T-helper 22 cell (primary cell): ENCODE data around the gene GPRIN2.
"Not testable (repeated sequence)": the region's sequence is repeated elsewhere in the genome, so short reads cannot be mapped to it uniquely, and the experiment has no call there.

ENCODE experiments used
- DNase-seq: peaks from one replicate; pipeline ENCODE4 v3.0.0-alpha.2; 2020; ENCODE audit warnings: low read depth

The GPRIN2 gene

DNA sequence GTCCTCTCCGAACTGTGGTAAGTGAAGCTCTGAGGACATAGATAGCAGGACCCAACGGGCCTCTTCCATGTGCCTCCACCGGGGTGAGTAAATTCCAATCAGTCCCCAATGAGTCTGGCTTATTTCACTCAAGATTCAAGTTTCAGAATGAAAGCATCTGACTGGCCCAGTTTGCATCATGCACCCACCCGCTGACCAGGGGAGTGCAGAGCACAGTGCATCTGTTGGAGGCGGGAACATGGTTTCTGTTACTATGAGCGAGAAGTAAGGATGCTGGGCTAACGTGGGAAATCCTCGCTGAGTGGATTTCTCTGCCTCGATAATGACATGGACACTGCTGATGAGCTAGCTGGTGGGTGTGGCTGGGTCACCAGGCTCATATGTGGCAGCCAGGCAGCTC lies 10.7 kb upstream of the GPRIN2 start:
- not testable (repeated sequence) for DNase-seq

GRCh38 chr10:46565591-46566332 lies 9.3 kb upstream of the GPRIN2 start:
- DNase-seq, result not testable (repeated sequence)

GRCh38 chr10:46560952-46561351 lies 4.5 kb upstream of the GPRIN2 start:
- no peak for DNase-seq

- DNase-seq, result no peak
Observed at GRCh38 chr10:46560381-46560780, 3.9 kb upstream of the GPRIN2 start.

DNA sequence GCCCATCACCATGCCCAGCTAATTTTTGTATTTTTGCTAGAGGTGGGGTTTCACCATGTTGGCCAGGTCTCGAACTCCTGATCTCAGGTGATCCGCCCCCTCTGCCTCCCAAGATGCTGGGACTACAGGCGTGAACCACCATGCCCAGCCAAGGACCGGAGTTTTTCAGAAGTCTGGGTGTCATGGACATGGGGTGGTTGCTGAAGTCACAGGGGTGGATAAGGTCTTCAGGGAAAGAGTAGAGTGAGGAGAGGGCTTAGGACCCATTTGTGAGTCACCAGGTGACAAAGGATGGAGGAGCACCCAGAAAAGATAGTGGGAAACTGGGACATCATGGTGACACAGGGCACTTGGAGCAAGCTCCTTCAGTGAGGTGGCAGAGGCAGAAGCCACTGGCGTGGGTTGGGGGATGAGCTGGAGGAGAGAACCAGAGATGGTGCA lies 2.8 kb upstream of the GPRIN2 start:
- no peak for DNase-seq

GRCh38 chr10:46558392-46559185 lies 2.1 kb upstream of the GPRIN2 start:
- no peak for DNase-seq

DNA sequence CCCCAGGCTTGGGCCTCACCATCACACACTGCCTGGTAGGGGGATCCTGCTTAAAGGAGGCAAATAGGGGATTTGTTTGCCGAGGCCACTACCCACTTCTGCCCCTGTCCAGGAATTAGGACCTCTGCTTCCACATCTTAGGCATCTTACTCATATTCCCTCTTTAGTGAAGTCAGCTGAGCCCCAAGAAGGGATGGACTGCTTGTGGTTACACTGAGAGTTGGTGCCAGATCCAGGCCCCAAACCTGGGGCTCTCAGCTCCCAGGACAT lies 1.6 kb upstream of the GPRIN2 start:
- DNase-seq, result no peak

GRCh38 chr10:46557319-46558121 lies 1.1 kb upstream of the GPRIN2 start:
- no peak for DNase-seq

- no peak for DNase-seq
Observed at GRCh38 chr10:46555713-46556514, 544 bp downstream of the GPRIN2 start.

GRCh38 chr10:46555366-46555712 lies 1.1 kb downstream of the GPRIN2 start:
- no peak for DNase-seq

- no peak for DNase-seq
Observed at GRCh38 chr10:46554166-46554781, 2.2 kb downstream of the GPRIN2 start.

DNA sequence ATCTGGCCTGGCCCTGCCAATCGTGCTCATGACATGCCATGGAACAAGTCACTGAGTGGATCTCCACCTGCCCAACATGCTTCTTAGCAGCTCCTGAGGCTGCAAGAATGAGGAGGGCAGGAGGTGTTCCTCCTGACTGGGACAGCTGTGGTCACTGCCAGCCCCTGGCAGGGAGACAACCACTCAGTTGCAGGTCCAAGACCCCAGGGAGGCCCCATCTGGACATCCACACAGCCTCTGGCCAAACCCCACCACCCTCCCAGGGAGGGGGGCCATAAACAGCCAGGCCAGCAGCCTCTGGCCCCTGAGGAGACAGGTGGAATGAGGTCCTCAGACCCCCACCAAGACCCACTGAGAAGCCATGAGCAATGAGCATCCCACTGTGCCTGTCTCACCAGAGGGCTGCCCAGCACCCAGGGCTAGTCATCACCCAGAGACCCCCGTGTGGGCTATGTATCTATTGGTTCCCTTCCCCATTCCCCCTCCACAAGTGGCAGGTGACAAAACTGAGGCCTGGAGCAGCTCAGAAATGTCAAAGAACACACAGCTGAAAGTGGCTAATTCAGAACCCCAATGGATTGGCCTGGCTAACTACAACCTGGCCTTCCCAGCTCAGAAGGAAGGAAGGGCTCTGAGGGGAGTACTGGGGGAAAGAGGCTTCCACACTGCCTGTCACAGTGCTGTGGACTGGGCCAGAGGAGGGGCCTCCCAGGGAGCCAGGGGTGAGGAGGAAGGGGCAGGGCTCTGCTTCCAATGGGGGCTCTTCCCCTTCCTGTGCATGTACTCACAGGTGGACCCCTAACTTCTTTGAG lies 3.0 kb downstream of the GPRIN2 start:
- DNase-seq, result no peak

DNA sequence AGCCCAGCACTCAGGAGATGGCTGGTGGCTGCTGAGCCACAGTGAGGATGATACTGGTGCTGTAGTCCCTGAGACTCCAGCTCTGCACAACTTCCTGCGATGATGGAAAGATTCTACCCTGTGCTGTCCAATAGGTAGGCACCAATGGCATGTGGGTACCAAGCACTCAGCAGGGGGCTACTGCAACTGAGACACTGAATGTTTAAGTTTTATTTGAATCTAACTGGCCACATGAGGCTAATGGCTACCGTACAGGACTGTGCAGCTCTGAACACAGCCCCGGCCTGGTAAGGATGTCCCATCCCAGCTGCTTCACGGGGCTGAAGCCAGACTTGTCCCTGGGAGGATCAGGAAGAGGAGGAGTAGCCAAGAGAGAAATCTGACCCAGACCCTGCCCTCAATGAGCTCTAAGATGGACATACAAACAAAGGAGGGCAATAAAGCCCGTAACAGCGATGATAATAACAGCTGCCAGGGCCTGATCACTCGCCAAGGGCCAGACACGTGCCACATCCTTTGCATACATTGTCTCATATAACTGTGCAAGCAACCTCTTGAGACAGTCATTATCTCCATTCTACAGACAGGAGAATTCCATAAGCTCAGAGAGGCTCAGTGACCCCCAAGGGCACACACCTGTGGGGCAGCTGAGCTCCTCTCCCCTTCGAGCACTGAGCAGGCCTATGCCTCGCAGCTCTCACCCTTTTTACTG lies 3.8 kb downstream of the GPRIN2 start:
- no peak for DNase-seq

- DNase-seq, result no peak
Observed at GRCh38 chr10:46551701-46552525, 4.5 kb downstream of the GPRIN2 start.

GRCh38 chr10:46550795-46551700 lies 5.4 kb downstream of the GPRIN2 start:
- DNase-seq, result no peak

GRCh38 chr10:46550076-46550790 lies 6.2 kb downstream of the GPRIN2 start:
- no peak for DNase-seq
